ENCODE data around the gene ERP29. TPM values are rescaled to one million over a fixed set of nuclear protein-coding genes. Genes with fewer than 3 reads are reported as not detected.

ERP29 gene
- polyA plus RNA-seq, 1 experiment, result 87.6 TPM

DNA sequence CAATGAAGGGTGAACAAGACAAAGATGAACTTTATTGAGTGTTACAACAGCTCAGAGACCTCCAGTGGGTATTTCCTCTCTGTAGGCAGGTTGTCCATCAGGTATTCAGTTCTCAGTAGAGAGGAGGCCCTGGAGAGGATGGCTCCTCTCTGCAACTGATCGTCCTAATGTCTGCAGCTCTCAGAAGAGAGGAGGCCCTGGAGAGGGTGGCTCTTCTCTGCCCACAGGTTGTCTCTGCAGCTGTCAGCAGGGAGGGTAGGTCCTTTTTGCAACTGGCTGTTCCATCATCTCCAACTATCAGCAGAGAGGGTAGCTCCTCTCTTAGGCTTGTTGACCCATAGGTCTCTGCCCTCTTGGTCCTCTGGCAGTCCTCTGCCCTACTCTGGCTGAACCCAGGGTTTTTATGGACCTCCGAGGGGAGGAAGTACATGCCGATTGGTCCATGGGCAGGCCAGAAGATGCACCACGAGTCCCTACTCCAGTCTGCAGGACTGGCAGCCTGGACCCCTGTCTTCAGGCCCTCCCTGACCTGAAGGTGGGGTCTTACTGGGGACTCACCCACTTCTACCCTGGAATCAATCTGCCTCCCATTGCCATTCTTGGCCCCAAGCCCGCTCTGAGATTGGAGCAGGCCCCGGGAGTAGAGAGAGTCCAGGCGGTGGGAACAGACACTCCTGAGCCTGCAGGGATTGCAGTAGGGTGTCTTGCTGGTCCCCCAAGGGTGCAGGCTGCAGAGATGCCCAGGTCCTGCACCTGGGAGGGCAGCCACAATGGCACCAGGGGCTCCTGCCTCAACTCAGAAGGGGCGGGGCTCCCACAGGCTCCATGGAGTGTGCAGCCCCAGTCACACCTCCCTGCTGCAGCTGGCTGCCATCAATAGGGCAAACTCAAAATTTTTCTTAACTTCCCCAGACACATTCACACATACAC, 2.5 kb upstream of the ERP29 start:
- no peak for DNase-seq (ENCODE audit: low read depth)
- ChIA-PET POLR2A (no interaction called here), CTCF (no interaction called here)
- no peaks in the 10 kb centered on the region for H3K36me3 ChIP-seq (ENCODE audit: control insufficient read depth, insufficient read depth, low read length)
- no peak overlapping the region for H3K4me3 ChIP-seq (ENCODE audit: low read depth, low read length)
- TF ChIP-seq, protein P1, sequence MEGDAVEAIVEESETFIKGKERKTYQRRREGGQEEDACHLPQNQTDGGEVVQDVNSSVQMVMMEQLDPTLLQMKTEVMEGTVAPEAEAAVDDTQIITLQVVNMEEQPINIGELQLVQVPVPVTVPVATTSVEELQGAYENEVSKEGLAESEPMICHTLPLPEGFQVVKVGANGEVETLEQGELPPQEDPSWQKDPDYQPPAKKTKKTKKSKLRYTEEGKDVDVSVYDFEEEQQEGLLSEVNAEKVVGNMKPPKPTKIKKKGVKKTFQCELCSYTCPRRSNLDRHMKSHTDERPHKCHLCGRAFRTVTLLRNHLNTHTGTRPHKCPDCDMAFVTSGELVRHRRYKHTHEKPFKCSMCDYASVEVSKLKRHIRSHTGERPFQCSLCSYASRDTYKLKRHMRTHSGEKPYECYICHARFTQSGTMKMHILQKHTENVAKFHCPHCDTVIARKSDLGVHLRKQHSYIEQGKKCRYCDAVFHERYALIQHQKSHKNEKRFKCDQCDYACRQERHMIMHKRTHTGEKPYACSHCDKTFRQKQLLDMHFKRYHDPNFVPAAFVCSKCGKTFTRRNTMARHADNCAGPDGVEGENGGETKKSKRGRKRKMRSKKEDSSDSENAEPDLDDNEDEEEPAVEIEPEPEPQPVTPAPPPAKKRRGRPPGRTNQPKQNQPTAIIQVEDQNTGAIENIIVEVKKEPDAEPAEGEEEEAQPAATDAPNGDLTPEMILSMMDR (IDR thresholded peaks at IDR 0.05; ENCODE audit: insufficient read depth, low read depth, low read length), result no peak
- H3K27me3 ChIP-seq (ENCODE audit: control insufficient read depth, insufficient read depth, low read length), result no peaks in the 10 kb centered on the region

DNA sequence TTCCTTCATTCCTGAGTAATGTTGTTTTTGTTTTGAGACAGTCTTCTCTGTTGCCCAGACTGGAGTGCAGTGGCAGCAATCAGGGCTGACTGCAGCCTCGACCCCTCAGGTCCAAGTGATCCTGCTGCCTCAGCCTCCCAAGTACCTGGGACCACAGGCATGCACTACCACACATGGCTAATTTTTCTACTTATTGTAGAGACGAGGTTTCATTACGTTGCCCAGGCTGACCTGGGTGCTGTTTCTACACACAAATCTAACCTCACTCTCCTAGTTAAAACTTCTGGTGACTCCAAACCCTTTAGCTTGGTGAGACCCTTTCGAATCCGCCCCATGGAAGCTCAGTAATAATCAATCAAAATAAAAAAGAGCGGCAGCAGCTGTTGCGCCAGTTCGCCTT, 1.5 kb upstream of the ERP29 start:
- CTCF ChIA-PET, result no interaction called here
- Histone ChIP-seq H3K36me3 (ENCODE audit: control insufficient read depth, insufficient read depth, low read length) (no peaks in the 10 kb centered on the region), H3K4me3 (ENCODE audit: low read depth, low read length) (no peak overlapping the region; the same call in 1 of the 2 replicates), H3K27me3 (ENCODE audit: control insufficient read depth, insufficient read depth, low read length) (no peaks in the 10 kb centered on the region)
- no peak for DNase-seq (ENCODE audit: low read depth)
- TF ChIP-seq, protein P1 (IDR thresholded peaks at IDR 0.05; ENCODE audit: insufficient read depth, low read depth, low read length), result no peak
- POLR2A ChIA-PET, result no interaction called here

GRCh38 chr12:112013601-112014402, 576 bp downstream of the ERP29 start:
- TF ChIP-seq, protein P1 (IDR thresholded peaks at IDR 0.05; ENCODE audit: insufficient read depth, low read depth, low read length), result no peak
- ChIA-PET CTCF (interaction anchor here (0.5 to 1.4 kb wide), 7 partner anchors 9 to 59 kb away, joined by 3 to 5 read pairs (median 3); no protein-coding TSS in a partner anchor), POLR2A (interaction anchor here (0.6 to 1.0 kb wide), 2 partner anchors 14 to 111 kb away, joined by 3 to 7 read pairs; partner anchors contain the start of gene TRAFD1)
- no peak for DNase-seq (ENCODE audit: low read depth)
- H3K27me3 ChIP-seq (ENCODE audit: control insufficient read depth, insufficient read depth, low read length), result no peaks in the 10 kb centered on the region
- no peaks in the 10 kb centered on the region for H3K36me3 ChIP-seq (ENCODE audit: control insufficient read depth, insufficient read depth, low read length)
- H3K4me3 ChIP-seq (ENCODE audit: low read depth, low read length), result peak overlapping the region; percentile 89

DNA sequence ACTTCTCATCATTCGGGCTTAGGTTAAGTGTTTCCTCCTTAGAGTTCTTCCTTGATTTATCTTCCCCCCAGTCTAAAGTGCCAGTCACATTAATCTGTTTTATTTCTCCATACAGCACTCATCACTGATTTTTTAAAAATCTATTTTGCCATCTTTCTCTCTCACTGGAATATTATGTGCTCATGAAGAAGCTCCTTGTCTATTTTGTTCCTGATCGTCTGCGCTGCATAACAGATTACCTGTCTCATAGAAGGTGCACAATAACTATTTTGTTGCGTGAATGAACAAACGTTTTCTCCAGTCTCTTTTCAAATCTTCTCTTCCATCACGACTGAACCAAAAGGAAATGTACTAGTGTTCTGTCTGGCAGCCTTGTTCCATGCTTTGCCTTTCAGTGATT, 2.7 kb downstream of the ERP29 start:
- POLR2A ChIA-PET, result no interaction called here
- H3K36me3 ChIP-seq (ENCODE audit: control insufficient read depth, insufficient read depth, low read length), result peaks cover 3% of the 10 kb centered on the region
- H3K4me3 ChIP-seq (ENCODE audit: low read depth, low read length), result no peak overlapping the region
- H3K27me3 ChIP-seq (ENCODE audit: control insufficient read depth, insufficient read depth, low read length), result no peaks in the 10 kb centered on the region
- no peak for DNase-seq (ENCODE audit: low read depth)
- CTCF ChIA-PET, result no interaction called here
- TF ChIP-seq, protein P1 (IDR thresholded peaks at IDR 0.05; ENCODE audit: insufficient read depth, low read depth, low read length), result no peak

DNA sequence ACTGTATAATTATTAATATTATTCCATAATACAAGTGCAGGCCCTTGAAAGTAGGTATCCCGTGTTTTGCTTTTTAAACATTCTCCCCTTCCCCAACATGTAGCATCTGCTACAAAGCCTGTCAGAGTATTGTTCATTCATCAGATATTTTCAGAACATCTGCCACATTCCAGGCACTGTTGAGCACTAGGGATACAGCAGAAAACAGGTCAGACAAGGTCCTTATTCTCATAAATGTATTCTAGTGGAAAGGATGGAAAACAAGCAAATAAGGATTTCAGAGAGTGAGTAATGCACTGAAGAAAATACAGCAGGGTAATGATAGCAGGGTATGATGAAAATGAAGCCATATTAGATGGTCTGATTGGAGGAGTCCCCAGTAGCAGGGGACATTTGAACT, 3.8 kb downstream of the ERP29 start:
- H3K27me3 ChIP-seq (ENCODE audit: control insufficient read depth, insufficient read depth, low read length), result no peaks in the 10 kb centered on the region
- CTCF ChIA-PET, result no interaction called here
- H3K4me3 ChIP-seq (ENCODE audit: low read depth, low read length), result no peak overlapping the region
- DNase-seq (ENCODE audit: low read depth), result no peak
- peaks cover 5% of the 10 kb centered on the region for H3K36me3 ChIP-seq (ENCODE audit: control insufficient read depth, insufficient read depth, low read length)
- POLR2A ChIA-PET, result no interaction called here
- TF ChIP-seq, protein P1 (IDR thresholded peaks at IDR 0.05; ENCODE audit: insufficient read depth, low read depth, low read length), result no peak
